Activated CD4-positive, alpha-beta T cell treated with anti-CD3 and anti-CD28 coated beads for 36 hours (primary cell): Measurements from ENCODE around the gene DIRAS1. TPM values are rescaled to one million over a fixed set of nuclear protein-coding genes. Genes with fewer than 3 reads are reported as not detected.
A peak's percentile ranks its signal among the peaks of the same experiment; 100 is the strongest.

Experiments used
- ATAC-seq: fragments of 200-7000 bp; cut with Tn5 transposase; one replicate; pipeline ENCODE4 v1.10.0; 2021; ENCODE audit warnings: mild to moderate bottlenecking, moderate library complexity
- CTCF ChIA-PET: fragments of 350-600 bp; sonication (Branson Sonifier 250); formaldehyde crosslinking; loops from one replicate; lab custom pipeline; 2021; ENCODE audit warnings: antibody characterized with exemption; lab: Charles Lee
- POLR2A ChIA-PET: fragments of 350-600 bp; sonication (Branson Sonifier 250); formaldehyde crosslinking; loops from one replicate; lab custom pipeline; 2021; ENCODE audit warnings: antibody characterized with exemption, inconsistent platforms; lab: Charles Lee
- DNase-seq: peaks from one replicate; pipeline ENCODE4 v3.0.0-alpha.2; 2020
- H3K27ac Mint-ChIP-seq: one replicate; pipeline ENCODE4 v1.8.0; 2021; ENCODE audit warnings: mixed read lengths
- H3K27me3 Mint-ChIP-seq: one replicate; pipeline ENCODE4 v1.8.0; 2021; ENCODE audit warnings: mixed read lengths
- H3K36me3 Mint-ChIP-seq: one replicate; pipeline ENCODE4 v1.8.0; 2021; ENCODE audit warnings: low read depth, mixed read lengths
- H3K4me1 Mint-ChIP-seq: one replicate; pipeline ENCODE4 v1.8.0; 2021; ENCODE audit warnings: mixed read lengths
- H3K4me3 Mint-ChIP-seq: one replicate; pipeline ENCODE4 v1.8.0; 2021; ENCODE audit warnings: mild to moderate bottlenecking, moderate library complexity, mixed read lengths
- H3K9me3 Mint-ChIP-seq: one replicate; pipeline ENCODE4 v1.8.0; 2021; ENCODE audit warnings: low read depth, mixed read lengths
- intact Hi-C, 2 experiments: fragments of 100-400 bp; cut with DNase I in 1 of 2; cut with micrococcal nuclease in 1 of 2; formaldehyde crosslinking; loops; one replicate each; pipeline versions ENCODE4 v1.14.2 to v1.15.1; 2022 to 2024; cut with DNase I, micrococcal nuclease
- total RNA-seq, 2 experiments: library from RNA; stranded (reverse); gene quantifications; one replicate each; pipeline ENCODE4 v1.2.3, GENCODE V29; 2021

Gene DIRAS1
- total RNA-seq, 2 experiments from 2014 or later = 0.21 to 0.33 TPM

DNA sequence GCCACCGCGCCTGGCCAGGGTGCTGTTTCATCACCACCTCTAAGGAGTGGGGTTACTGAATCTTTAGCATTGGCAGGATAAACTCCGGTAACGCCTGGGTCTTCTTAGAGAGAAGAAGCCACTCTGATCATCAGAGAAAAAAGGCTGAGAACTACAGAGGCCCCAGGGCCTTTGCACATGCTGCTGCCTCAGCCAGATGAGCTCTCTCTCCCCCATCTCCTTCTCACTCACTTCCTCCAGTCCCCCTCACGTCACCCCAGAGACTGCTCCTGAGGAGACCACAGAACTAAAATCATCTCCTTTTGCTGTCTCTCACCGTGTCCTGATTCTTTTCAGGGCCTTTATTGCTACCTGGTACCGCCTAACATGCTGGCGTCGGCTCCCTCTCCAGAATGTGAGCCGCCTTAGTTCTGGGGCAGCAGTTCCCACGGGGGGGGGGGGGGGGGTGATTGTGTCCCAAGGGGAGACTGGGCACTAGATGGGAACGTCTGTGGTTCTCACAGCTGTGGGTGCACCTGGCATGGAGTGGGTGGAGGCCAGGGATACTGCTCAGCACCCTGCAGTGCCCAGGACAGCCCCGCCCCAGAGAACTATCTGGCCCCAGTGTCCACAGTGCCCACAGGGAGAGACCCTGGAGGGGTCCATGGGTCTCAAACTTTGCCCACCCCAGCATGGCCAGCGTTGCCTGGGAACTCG lies 5.1 kb upstream of the DIRAS1 start:
- no peak for DNase-seq

DNA sequence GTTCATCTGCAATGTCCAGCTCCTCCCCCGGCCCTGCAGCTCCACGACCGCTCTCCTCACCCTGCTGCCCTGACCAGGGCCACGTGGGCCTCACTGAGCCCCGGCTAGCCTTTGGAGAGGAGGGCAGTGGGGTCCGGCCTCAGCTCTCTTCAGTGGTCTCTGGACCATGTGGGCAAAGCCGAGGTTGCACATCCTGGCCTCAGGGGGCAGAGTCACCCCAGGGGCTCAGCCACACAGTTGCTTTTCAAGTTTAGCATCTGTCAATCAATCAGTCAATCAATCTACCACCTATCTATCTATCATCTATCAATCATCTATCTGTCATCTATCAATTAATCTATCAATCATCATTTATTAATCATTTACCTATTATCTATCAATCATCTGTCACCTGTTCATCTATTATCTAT lies 3.0 kb upstream of the DIRAS1 start:
- H3K27me3 Mint-ChIP-seq = peaks cover 22% of the 10 kb centered on the region
- no peak overlapping the region for H3K27ac Mint-ChIP-seq
- ChIA-PET POLR2A (no interaction called here), CTCF (no interaction called here)
- DNase-seq (no peak), ATAC-seq (no peak)
- no peaks in the 10 kb centered on the region for H3K36me3 Mint-ChIP-seq
- no peak overlapping the region for H3K4me3 Mint-ChIP-seq
- no peaks in the 10 kb centered on the region for H3K9me3 Mint-ChIP-seq
- intact Hi-C loops = no loop called here
- peaks cover 3% of the 10 kb centered on the region for H3K4me1 Mint-ChIP-seq

More for the DNA sequence above, 5.1 kb upstream of the DIRAS1 start:
- intact Hi-C loops = no loop called here
- ChIA-PET POLR2A (no interaction called here), CTCF (interaction anchor here (0.7 to 0.8 kb wide), 2 partner anchors 10 to 78 kb away, joined by 3 read pairs; no protein-coding TSS in a partner anchor)
- Mint-ChIP-seq H3K4me1 (no peaks in the 10 kb centered on the region), H3K4me3 (no peak overlapping the region), H3K27me3 (peaks cover 17% of the 10 kb centered on the region), H3K36me3 (no peaks in the 10 kb centered on the region), H3K27ac (no peak overlapping the region), H3K9me3 (no peaks in the 10 kb centered on the region)
- no peak for ATAC-seq

GRCh38 chr19:2723747-2724146 lies 2.6 kb upstream of the DIRAS1 start:
- Mint-ChIP-seq H3K4me1 (peaks cover 3% of the 10 kb centered on the region), H3K27me3 (peaks cover 24% of the 10 kb centered on the region), H3K27ac (no peak overlapping the region), H3K36me3 (no peaks in the 10 kb centered on the region), H3K9me3 (no peaks in the 10 kb centered on the region), H3K4me3 (no peak overlapping the region)
- ChIA-PET POLR2A (no interaction called here), CTCF (no interaction called here)
- ATAC-seq (no peak), DNase-seq (no peak)
- intact Hi-C loops = no loop called here

DNA sequence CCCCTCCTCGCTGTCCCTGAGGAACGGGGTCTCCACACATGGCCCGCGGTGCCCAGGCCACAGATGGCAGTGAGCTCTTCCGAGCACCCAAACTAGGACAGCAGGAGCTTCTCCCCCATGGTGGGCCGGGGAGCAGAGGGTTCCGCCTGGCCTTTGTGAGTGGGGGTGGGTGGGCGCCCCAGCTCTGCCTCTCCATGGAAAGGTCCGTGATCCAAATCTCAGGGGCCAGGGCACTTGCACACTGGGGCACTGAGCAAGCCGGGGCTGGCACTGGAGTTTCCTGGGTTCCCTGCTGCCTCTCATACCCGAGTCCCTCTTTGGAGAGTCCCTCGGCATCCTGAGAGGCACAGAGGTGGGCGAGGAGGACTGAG lies 2.2 kb upstream of the DIRAS1 start:
- POLR2A ChIA-PET = no interaction called here

GRCh38 chr19:2722541-2723344 lies 1.6 kb upstream of the DIRAS1 start:
- DNase-seq (no peak), ATAC-seq (no peak)
- Mint-ChIP-seq H3K27ac (no peak overlapping the region), H3K27me3 (peaks cover 24% of the 10 kb centered on the region), H3K4me1 (peaks cover 3% of the 10 kb centered on the region), H3K9me3 (no peaks in the 10 kb centered on the region), H3K4me3 (no peak overlapping the region), H3K36me3 (no peaks in the 10 kb centered on the region)
- POLR2A ChIA-PET = no interaction called here
- CTCF ChIA-PET = interaction anchor here (0.6 to 0.7 kb wide), 2 partner anchors 23 to 584 kb away, joined by 3 read pairs; no protein-coding TSS in a partner anchor
- intact Hi-C loops = no loop called here

More for the DNA sequence above, 2.2 kb upstream of the DIRAS1 start:
- Mint-ChIP-seq H3K27me3 (peaks cover 24% of the 10 kb centered on the region), H3K36me3 (no peaks in the 10 kb centered on the region), H3K4me3 (no peak overlapping the region), H3K27ac (no peak overlapping the region), H3K4me1 (peaks cover 3% of the 10 kb centered on the region), H3K9me3 (no peaks in the 10 kb centered on the region)
- intact Hi-C loops = no loop called here
- CTCF ChIA-PET = no interaction called here
- ATAC-seq (no peak), DNase-seq (no peak)

- ATAC-seq (no peak), DNase-seq (no peak)
- ChIA-PET POLR2A (no interaction called here), CTCF (no interaction called here)
- peak overlapping the region; percentile 35 for H3K4me3 Mint-ChIP-seq
- H3K9me3 Mint-ChIP-seq = no peaks in the 10 kb centered on the region
- H3K27me3 Mint-ChIP-seq = peaks cover 22% of the 10 kb centered on the region
- H3K27ac Mint-ChIP-seq = no peak overlapping the region
- H3K36me3 Mint-ChIP-seq = no peaks in the 10 kb centered on the region
- peaks cover 3% of the 10 kb centered on the region for H3K4me1 Mint-ChIP-seq
- intact Hi-C loops = no loop called here
Observed at GRCh38 chr19:2721570-2722540, 683 bp upstream of the DIRAS1 start.

DNA sequence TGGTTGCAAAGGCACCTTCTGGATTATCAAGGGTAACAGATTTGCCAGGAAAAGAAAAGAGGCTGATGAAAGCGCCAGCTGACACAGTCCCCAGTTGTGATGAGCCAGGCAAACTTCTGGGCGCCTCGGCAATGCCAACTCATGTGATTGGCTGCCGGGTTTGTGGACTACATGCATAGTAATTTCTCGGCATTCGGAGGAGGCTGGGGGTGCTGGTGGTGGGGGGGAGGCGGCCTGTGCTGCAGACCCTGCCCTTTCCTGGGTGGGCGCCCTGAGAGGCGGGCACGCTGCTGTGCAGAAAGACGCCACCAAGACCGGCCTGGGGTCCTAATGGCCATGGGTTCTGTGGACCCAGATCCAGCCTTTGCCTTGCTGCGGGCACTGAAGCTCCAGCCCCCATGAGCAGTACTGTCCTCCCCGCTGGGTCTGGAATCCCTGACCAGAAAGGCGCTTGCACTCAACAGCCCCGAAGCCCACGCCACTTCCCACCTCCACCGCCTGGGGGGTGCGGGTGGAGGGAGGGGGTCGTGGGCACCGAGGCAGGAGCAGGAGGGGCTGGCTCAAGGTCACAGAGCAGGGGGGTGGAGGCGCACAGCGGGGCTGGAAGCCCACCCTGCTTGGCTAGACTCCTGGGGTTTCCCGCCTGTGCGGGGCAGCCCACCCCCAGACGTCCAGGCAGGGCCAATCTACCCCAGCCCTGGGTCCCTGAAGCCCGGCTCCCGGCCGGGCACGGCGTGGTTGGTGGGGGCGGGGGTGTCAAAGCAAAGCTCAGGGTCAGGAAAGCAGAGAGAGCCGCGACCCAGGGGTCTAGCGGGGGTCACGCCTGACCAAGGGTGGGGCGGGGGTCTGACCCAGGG lies 1.0 kb downstream of the DIRAS1 start:
- CTCF ChIA-PET = no interaction called here
- POLR2A ChIA-PET = interaction anchor here (0.6 kb wide), 1 partner anchor 164 kb away, joined by 8 read pairs; no protein-coding TSS in a partner anchor
- no peak for ATAC-seq

DNA sequence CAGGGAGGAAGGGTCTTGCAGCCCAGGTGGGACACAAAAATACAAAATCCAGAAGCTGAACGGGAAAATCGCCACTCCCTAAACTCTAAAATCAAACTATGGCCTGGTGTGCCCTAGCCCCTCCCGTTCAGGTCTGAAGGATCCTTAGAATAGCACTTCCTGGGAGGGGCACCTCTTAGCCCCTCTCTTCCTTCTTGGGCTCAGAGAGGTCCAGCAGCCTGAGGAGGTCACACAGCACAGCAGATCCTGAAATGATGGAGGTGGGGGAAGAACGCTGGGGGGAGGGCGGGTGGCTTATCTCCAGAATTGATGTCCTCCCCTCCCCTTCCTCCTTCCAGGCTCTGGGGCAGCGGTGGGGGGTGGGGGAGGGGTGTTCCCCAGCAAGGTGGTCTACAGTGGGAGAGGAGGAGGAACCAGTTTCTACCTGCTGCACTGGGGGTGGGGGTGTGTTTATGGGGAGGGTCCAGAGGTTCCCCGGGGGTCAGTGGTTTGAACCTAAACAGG lies 1.9 kb downstream of the DIRAS1 start:
- ChIA-PET CTCF (no interaction called here), POLR2A (no interaction called here)
- H3K27ac Mint-ChIP-seq = no peak overlapping the region
- intact Hi-C loops = no loop called here
- peaks cover 3% of the 10 kb centered on the region for H3K4me1 Mint-ChIP-seq
- peaks cover 3% of the 10 kb centered on the region for H3K36me3 Mint-ChIP-seq
- DNase-seq (no peak), ATAC-seq (no peak)
- H3K9me3 Mint-ChIP-seq = peaks cover 10% of the 10 kb centered on the region
- no peak overlapping the region for H3K4me3 Mint-ChIP-seq
- peaks cover 21% of the 10 kb centered on the region for H3K27me3 Mint-ChIP-seq

More for the DNA sequence above, 1.0 kb downstream of the DIRAS1 start:
- Mint-ChIP-seq H3K27me3 (peaks cover 23% of the 10 kb centered on the region), H3K4me1 (peaks cover 3% of the 10 kb centered on the region), H3K36me3 (peaks cover 3% of the 10 kb centered on the region), H3K4me3 (no peak overlapping the region), H3K9me3 (peaks cover 8% of the 10 kb centered on the region), H3K27ac (no peak overlapping the region)
- intact Hi-C loops = no loop called here
- DNase-seq = peak; percentile 37

GRCh38 chr19:2717638-2718541 lies 3.3 kb downstream of the DIRAS1 start:
- H3K9me3 Mint-ChIP-seq = peaks cover 10% of the 10 kb centered on the region
- no peak overlapping the region for H3K27ac Mint-ChIP-seq
- H3K27me3 Mint-ChIP-seq = peaks cover 19% of the 10 kb centered on the region
- no peak overlapping the region for H3K4me3 Mint-ChIP-seq
- no peak for DNase-seq
- ChIA-PET POLR2A (no interaction called here), CTCF (no interaction called here)
- ATAC-seq = no peak
- peaks cover 3% of the 10 kb centered on the region for H3K36me3 Mint-ChIP-seq
- H3K4me1 Mint-ChIP-seq = peaks cover 3% of the 10 kb centered on the region
- intact Hi-C loops = no loop called here
